Measurements from ENCODE around the gene PPP6R3. TPM values are rescaled to one million over a fixed set of nuclear protein-coding genes. Genes with fewer than 3 reads are reported as not detected.

PPP6R3 gene
- total and polyA plus RNA-seq, 2 donors (not counting 3 experiments of a cell fraction or from before 2014, with no cell fraction given), result 31.7 to 98.8 TPM

DNA sequence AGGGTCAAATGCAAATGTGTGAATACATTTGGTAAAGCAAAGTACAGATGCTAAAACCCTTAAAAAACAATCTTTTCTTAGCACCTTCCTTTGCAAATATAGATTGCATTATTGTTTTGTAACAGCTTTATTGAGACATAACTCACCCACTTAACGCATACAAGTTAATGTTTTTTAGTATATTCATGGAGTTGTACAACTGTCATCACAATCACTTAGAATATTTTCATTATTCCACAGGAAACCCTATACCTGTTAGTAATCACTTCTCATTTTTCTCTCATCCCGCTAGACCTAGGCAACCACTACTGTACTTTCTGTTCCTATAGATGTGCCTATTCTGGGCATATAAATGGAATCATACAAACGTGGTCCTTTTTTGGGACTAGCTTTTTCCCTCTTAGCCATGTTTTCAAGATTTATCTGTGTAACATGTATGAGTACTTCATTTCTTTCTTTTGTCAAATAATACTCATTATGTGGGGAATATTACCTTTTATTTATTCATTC, 34.7 kb downstream of the PPP6R3 start:
- ChIA-PET CTCF (no interaction called here), POLR2A (no interaction called here)
- no peak for DNase-seq (ENCODE audit: low read depth, low spot score)
- no peaks in the 10 kb centered on the region for H3K36me3 ChIP-seq (ENCODE audit: control insufficient read depth in 2 of 2, extremely low read depth in 1 of 2, insufficient read depth in 2 of 2, low read length in 2 of 2)
- no peak overlapping the region for H3K9ac ChIP-seq (replicated peaks; ENCODE audit: extremely low read depth, insufficient read depth, low read length)
- no TSS peak for BruUV-seq (replicated peaks)
- dilution Hi-C loops (cut with MboI; ENCODE audit: extremely low pct_ligation_motif_present, low sequenced_read_pairs) (no loop called here), intact Hi-C loops (cut with micrococcal nuclease) (no loop called here)
- no peak overlapping the region for H2AFZ ChIP-seq (ENCODE audit: low read depth, low read length)
- no peak for TF ChIP-seq POLR2AphosphoS5 (IDR thresholded peaks at IDR 0.05; ENCODE audit: insufficient read depth, low read depth, low read length)
- no peak for TF ChIP-seq FOS (IDR thresholded peaks at IDR 0.05; ENCODE audit: borderline replicate concordance, insufficient read depth, low read length)
- TF ChIP-seq, protein P1, sequence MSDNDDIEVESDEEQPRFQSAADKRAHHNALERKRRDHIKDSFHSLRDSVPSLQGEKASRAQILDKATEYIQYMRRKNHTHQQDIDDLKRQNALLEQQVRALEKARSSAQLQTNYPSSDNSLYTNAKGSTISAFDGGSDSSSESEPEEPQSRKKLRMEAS (IDR thresholded peaks at IDR 0.05; ENCODE audit: insufficient read depth, insufficient read length), result no peak
- no peak for TF ChIP-seq EZH2 (IDR thresholded peaks at IDR 0.05; ENCODE audit: borderline replicate concordance, low read depth, low read length, severe bottlenecking)
- TF ChIP-seq POLR2A (IDR thresholded peaks at IDR 0.05; ENCODE audit: low read depth, low read length), result no peak
- TF ChIP-seq GATA2 (IDR thresholded peaks at IDR 0.05; ENCODE audit: insufficient read depth, insufficient read length, low read depth, low read length), result no peak
- H3K79me2 ChIP-seq (ENCODE audit: control insufficient read depth, insufficient read depth, low read length), result peaks cover 95% of the 10 kb centered on the region
- H3K4me3 ChIP-seq (replicated peaks in 1 of 3; ENCODE audit: insufficient read depth in 1 of 3, low read depth in 1 of 3, low read length in 3 of 3), result no peak overlapping the region
- no peak overlapping the region for H3K4me2 ChIP-seq (ENCODE audit: insufficient read depth, low read length)
- no peak overlapping the region for H3K27ac ChIP-seq (ENCODE audit: insufficient read depth, low read depth, low read length)
- FAIRE-seq, result no peak
- H3K27me3 ChIP-seq (ENCODE audit: control insufficient read depth in 2 of 2, insufficient read depth in 2 of 2, low read length in 2 of 2), result no peaks in the 10 kb centered on the region
- H3K4me1 ChIP-seq (ENCODE audit: control insufficient read depth, extremely low read depth, insufficient read depth, low read length), result no peaks in the 10 kb centered on the region
- H3K9me3 ChIP-seq (replicated peaks; ENCODE audit: control insufficient read depth, insufficient read depth, low read length), result no peaks in the 10 kb centered on the region
- H3K9me1 ChIP-seq (replicated peaks; ENCODE audit: control insufficient read depth, extremely low read depth, insufficient read depth, low read length), result no peaks in the 10 kb centered on the region
- H4K20me1 ChIP-seq (replicated peaks; ENCODE audit: control insufficient read depth, extremely low read depth, insufficient read depth, low read length), result peaks cover 18% of the 10 kb centered on the region

- Histone ChIP-seq H3K79me2 (ENCODE audit: control insufficient read depth, insufficient read depth, low read length) (peaks cover 95% of the 10 kb centered on the region), H3K27ac (ENCODE audit: insufficient read depth, low read depth, low read length) (no peak overlapping the region), H3K27me3 (ENCODE audit: control insufficient read depth in 2 of 2, insufficient read depth in 2 of 2, low read length in 2 of 2) (no peaks in the 10 kb centered on the region), H4K20me1 (replicated peaks; ENCODE audit: control insufficient read depth, extremely low read depth, insufficient read depth, low read length) (peaks cover 17% of the 10 kb centered on the region), H3K4me3 (replicated peaks in 1 of 3; ENCODE audit: insufficient read depth in 1 of 3, low read depth in 1 of 3, low read length in 3 of 3) (no peak overlapping the region), H3K9ac (replicated peaks; ENCODE audit: extremely low read depth, insufficient read depth, low read length) (no peak overlapping the region), H2AFZ (ENCODE audit: low read depth, low read length) (no peak overlapping the region), H3K4me1 (ENCODE audit: control insufficient read depth, extremely low read depth, insufficient read depth, low read length) (no peaks in the 10 kb centered on the region), H3K4me2 (ENCODE audit: insufficient read depth, low read length) (no peak overlapping the region), H3K9me1 (replicated peaks; ENCODE audit: control insufficient read depth, extremely low read depth, insufficient read depth, low read length) (no peaks in the 10 kb centered on the region), H3K9me3 (replicated peaks; ENCODE audit: control insufficient read depth, insufficient read depth, low read length) (no peaks in the 10 kb centered on the region), H3K36me3 (ENCODE audit: control insufficient read depth in 2 of 2, extremely low read depth in 1 of 2, insufficient read depth in 2 of 2, low read length in 2 of 2) (no peaks in the 10 kb centered on the region)
- TF ChIP-seq EZH2 (IDR thresholded peaks at IDR 0.05; ENCODE audit: borderline replicate concordance, low read depth, low read length, severe bottlenecking), result no peak
- TF ChIP-seq JUN (IDR thresholded peaks at IDR 0.05; ENCODE audit: borderline replicate concordance, insufficient read depth, insufficient read length, low read depth), result no peak
- no peak for TF ChIP-seq FOS (IDR thresholded peaks at IDR 0.05; ENCODE audit: borderline replicate concordance, insufficient read depth, low read length)
- TF ChIP-seq, protein P1 (IDR thresholded peaks at IDR 0.05; ENCODE audit: insufficient read depth, insufficient read length), result no peak
- dilution Hi-C loops (cut with MboI; ENCODE audit: extremely low pct_ligation_motif_present, low sequenced_read_pairs), result no loop called here
- BruUV-seq (replicated peaks), result no TSS peak
- intact Hi-C loops (cut with micrococcal nuclease), result no loop called here
- POLR2A ChIA-PET, result no interaction called here
- FAIRE-seq (no peak), DNase-seq (ENCODE audit: low read depth, low spot score) (no peak)
- CTCF ChIA-PET, result no interaction called here
These were observed 35.3 kb downstream of the PPP6R3 start for GRCh38 chr11:68495872-68496271.

All from endothelial cell of umbilical vein (primary cell).